ENCODE data around the gene STK36. TPM values are rescaled to one million over a fixed set of nuclear protein-coding genes. Genes with fewer than 3 reads are reported as not detected.

Gene STK36
- total RNA-seq, 1 donor from 2014 or later = 67.8 TPM

- H3K27ac Mint-ChIP-seq (ENCODE audit: unreplicated experiment) = no peak overlapping the region
- no peak for DNase-seq (ENCODE audit: extremely low spot score, unreplicated experiment)
- no peaks in the 10 kb centered on the region for H3K9me3 Mint-ChIP-seq (ENCODE audit: unreplicated experiment)
- H3K36me3 Mint-ChIP-seq (ENCODE audit: unreplicated experiment) = peaks cover 37% of the 10 kb centered on the region
- no peak overlapping the region for H3K4me3 Mint-ChIP-seq (ENCODE audit: unreplicated experiment)
- no peak for TF ChIP-seq CTCF (IDR thresholded peaks at IDR 0.05)
- H3K27me3 Mint-ChIP-seq (ENCODE audit: unreplicated experiment) = no peaks in the 10 kb centered on the region
- H3K4me1 Mint-ChIP-seq (ENCODE audit: unreplicated experiment) = no peaks in the 10 kb centered on the region
Measured at GRCh38 chr2:218642786-218643185, 29.1 kb upstream of the STK36 start.

- Mint-ChIP-seq H3K36me3 (ENCODE audit: unreplicated experiment) (peaks cover 34% of the 10 kb centered on the region), H3K4me1 (ENCODE audit: unreplicated experiment) (no peaks in the 10 kb centered on the region), H3K4me3 (ENCODE audit: unreplicated experiment) (no peak overlapping the region), H3K27ac (ENCODE audit: unreplicated experiment) (no peak overlapping the region), H3K27me3 (ENCODE audit: unreplicated experiment) (no peaks in the 10 kb centered on the region), H3K9me3 (ENCODE audit: unreplicated experiment) (no peaks in the 10 kb centered on the region)
- DNase-seq (ENCODE audit: extremely low spot score, unreplicated experiment) = no peak
- TF ChIP-seq CTCF (IDR thresholded peaks at IDR 0.05) = no peak
Measured at GRCh38 chr2:218643751-218644310, 28.1 kb upstream of the STK36 start.

- no peaks in the 10 kb centered on the region for H3K4me1 Mint-ChIP-seq (ENCODE audit: unreplicated experiment)
- TF ChIP-seq CTCF (IDR thresholded peaks at IDR 0.05) = no peak
- no peak for DNase-seq (ENCODE audit: extremely low spot score, unreplicated experiment)
- H3K36me3 Mint-ChIP-seq (ENCODE audit: unreplicated experiment) = peaks cover 30% of the 10 kb centered on the region
- no peaks in the 10 kb centered on the region for H3K9me3 Mint-ChIP-seq (ENCODE audit: unreplicated experiment)
- H3K4me3 Mint-ChIP-seq (ENCODE audit: unreplicated experiment) = no peak overlapping the region
- H3K27me3 Mint-ChIP-seq (ENCODE audit: unreplicated experiment) = no peaks in the 10 kb centered on the region
- H3K27ac Mint-ChIP-seq (ENCODE audit: unreplicated experiment) = no peak overlapping the region
Measured at GRCh38 chr2:218644721-218645120, 27.2 kb upstream of the STK36 start.

GRCh38 chr2:218645126-218645525 lies 26.8 kb upstream of the STK36 start:
- no peak overlapping the region for H3K27ac Mint-ChIP-seq (ENCODE audit: unreplicated experiment)
- H3K4me1 Mint-ChIP-seq (ENCODE audit: unreplicated experiment) = no peaks in the 10 kb centered on the region
- no peak for DNase-seq (ENCODE audit: extremely low spot score, unreplicated experiment)
- H3K9me3 Mint-ChIP-seq (ENCODE audit: unreplicated experiment) = no peaks in the 10 kb centered on the region
- no peak for TF ChIP-seq CTCF (IDR thresholded peaks at IDR 0.05)
- H3K36me3 Mint-ChIP-seq (ENCODE audit: unreplicated experiment) = peaks cover 31% of the 10 kb centered on the region
- no peak overlapping the region for H3K4me3 Mint-ChIP-seq (ENCODE audit: unreplicated experiment)
- H3K27me3 Mint-ChIP-seq (ENCODE audit: unreplicated experiment) = no peaks in the 10 kb centered on the region

GRCh38 chr2:218648088-218648786 lies 23.6 kb upstream of the STK36 start:
- no peaks in the 10 kb centered on the region for H3K4me1 Mint-ChIP-seq (ENCODE audit: unreplicated experiment)
- peaks cover 36% of the 10 kb centered on the region for H3K36me3 Mint-ChIP-seq (ENCODE audit: unreplicated experiment)
- no peaks in the 10 kb centered on the region for H3K9me3 Mint-ChIP-seq (ENCODE audit: unreplicated experiment)
- TF ChIP-seq CTCF (IDR thresholded peaks at IDR 0.05) = peak; percentile 86
- H3K4me3 Mint-ChIP-seq (ENCODE audit: unreplicated experiment) = no peak overlapping the region
- no peak for DNase-seq (ENCODE audit: extremely low spot score, unreplicated experiment)
- H3K27ac Mint-ChIP-seq (ENCODE audit: unreplicated experiment) = no peak overlapping the region
- no peaks in the 10 kb centered on the region for H3K27me3 Mint-ChIP-seq (ENCODE audit: unreplicated experiment)
